Osteoblast (primary cell): ENCODE results near the gene RFFL. TPM values are rescaled to one million over a fixed set of nuclear protein-coding genes. Genes with fewer than 3 reads are reported as not detected.
A peak's percentile ranks its signal among the peaks of the same experiment; 100 is the strongest.

Experiments used
- DNase-seq: peaks from one replicate; pipeline ENCODE4 v3.0.0; 2011; ENCODE audit warnings: low spot score, mixed read lengths; ENCODE audit not compliant: insufficient read length; ENCODE audit errors: missing footprints
- H2AFZ ChIP-seq: 2 replicates; pipeline ENCODE4 v1.6.0; 2011; ENCODE audit warnings: mild to moderate bottlenecking, low read length
- H3K27ac ChIP-seq: 2 replicates; pipeline ENCODE4 v1.5.1; 2011; ENCODE audit warnings: mild to moderate bottlenecking, low read depth, low read length, moderate library complexity
- H3K27me3 ChIP-seq: 2 replicates; pipeline ENCODE4 v1.6.0; 2012; ENCODE audit warnings: mild to moderate bottlenecking, control low read depth, inconsistent platforms, low read length, moderate library complexity; ENCODE audit not compliant: insufficient read depth
- H3K36me3 ChIP-seq: 2 replicates; pipeline ENCODE4 v1.5.1; 2011; ENCODE audit warnings: mild to moderate bottlenecking, low read length, control low read depth, moderate library complexity; ENCODE audit not compliant: insufficient read depth
- H3K4me1 ChIP-seq: 2 replicates; pipeline ENCODE4 v1.5.1; 2011; ENCODE audit warnings: mild to moderate bottlenecking, low read length, control low read depth, moderate library complexity; ENCODE audit not compliant: insufficient read depth
- H3K4me2 ChIP-seq: 2 replicates; pipeline ENCODE4 v1.6.0; 2011; ENCODE audit warnings: mild to moderate bottlenecking, low read length; ENCODE audit not compliant: insufficient read depth
- H3K4me3 ChIP-seq: fragments of 200-600 bp; sonication (generic); 3 replicates; pipeline ENCODE4 v1.5.1; 2012; ENCODE audit warnings: mild to moderate bottlenecking, low read length, inconsistent platforms; ENCODE audit not compliant: insufficient read depth
- H3K79me2 ChIP-seq: 2 replicates; pipeline ENCODE4 v1.6.0; 2012; ENCODE audit warnings: mild to moderate bottlenecking, low read length, control low read depth, inconsistent platforms; ENCODE audit not compliant: insufficient read depth
- H3K9me3 ChIP-seq: 2 replicates; pipeline ENCODE4 v1.5.1; 2011; ENCODE audit warnings: low read depth, low read length, control low read depth
- H4K20me1 ChIP-seq: 2 replicates; pipeline ENCODE4 v1.6.0; 2012; ENCODE audit warnings: mild to moderate bottlenecking, low read length, control low read depth; ENCODE audit not compliant: insufficient read depth
- CTCF ChIP-seq: IDR thresholded peaks from 2 replicates; pipeline ENCODE4 v1.5.1; 2011; ENCODE audit warnings: mild to moderate bottlenecking, low read depth, low read length, moderate library complexity; ENCODE audit errors: extremely low read depth
- total RNA-seq: library from RNA; depleted of rRNA; stranded (reverse); fragments of >200 nt; gene quantifications from 2 replicates; pipeline ENCODE4 v1.2.3, GENCODE V29; 2012

The RFFL gene
- total RNA-seq, 1 donor = 15.2 TPM

DNA sequence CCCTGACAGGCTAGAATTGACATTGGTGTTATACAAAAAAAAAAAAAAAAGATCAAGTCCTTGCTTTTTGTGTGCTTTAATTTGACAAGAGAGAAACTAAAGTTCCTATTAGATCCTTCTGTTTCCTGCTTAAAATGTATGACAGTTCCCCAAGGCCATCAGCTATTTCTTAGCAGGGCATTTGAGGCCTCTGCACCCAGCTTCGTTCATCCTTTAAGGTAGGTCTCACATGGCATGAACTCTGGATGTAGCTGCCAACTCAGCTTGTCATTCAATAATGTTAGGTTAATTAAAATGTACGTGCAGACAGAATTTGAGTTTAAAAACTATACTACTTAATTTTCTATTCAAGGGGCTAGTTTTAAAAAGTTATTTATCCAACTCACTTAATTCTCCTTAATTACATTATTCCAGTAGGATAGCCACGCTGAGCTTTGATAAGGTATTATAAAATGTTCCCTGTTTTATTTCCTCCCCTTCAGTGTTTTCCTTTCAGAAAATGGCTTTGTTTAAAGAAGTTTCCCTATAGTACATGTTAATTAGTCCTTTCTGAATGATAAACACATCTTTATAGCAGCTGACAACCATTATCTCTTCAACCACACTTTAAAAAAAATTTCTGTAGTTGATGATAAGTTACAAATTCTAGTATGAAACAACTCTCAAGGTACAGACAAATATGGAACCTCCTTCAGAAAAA lies 1.2 kb upstream of the RFFL start:
- no peaks in the 10 kb centered on the region for H3K36me3 ChIP-seq
- H3K79me2 ChIP-seq = peaks cover 56% of the 10 kb centered on the region

DNA sequence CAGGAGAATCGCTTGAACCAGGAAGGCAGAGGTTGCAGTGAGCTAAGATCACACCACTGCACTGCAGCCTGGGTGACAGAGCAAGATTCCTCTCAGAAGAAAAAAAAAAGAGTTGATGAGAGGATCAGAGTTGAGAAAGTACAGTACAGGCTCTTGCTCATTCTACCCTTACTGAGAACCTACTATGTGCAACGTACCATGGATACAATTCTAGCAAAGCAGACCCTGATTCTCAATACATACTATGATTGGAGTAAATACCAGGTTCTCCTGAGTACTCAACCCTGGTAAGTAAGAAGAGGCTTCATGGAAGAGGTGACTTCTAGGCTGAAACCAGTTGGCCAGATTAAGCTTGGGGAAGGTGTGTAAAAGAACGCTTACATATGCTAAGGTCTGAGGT lies 1.2 kb downstream of the RFFL start:
- H3K9me3 ChIP-seq = no peaks in the 10 kb centered on the region
- H3K79me2 ChIP-seq = peaks cover 52% of the 10 kb centered on the region
- no peak overlapping the region for H3K4me2 ChIP-seq
- TF ChIP-seq CTCF = no peak
- peak overlapping the region; percentile 91 for H3K27ac ChIP-seq
- no peak overlapping the region for H2AFZ ChIP-seq
- no peaks in the 10 kb centered on the region for H4K20me1 ChIP-seq
- no peak for DNase-seq
- peaks cover 21% of the 10 kb centered on the region for H3K4me1 ChIP-seq
- H3K27me3 ChIP-seq = no peaks in the 10 kb centered on the region
- H3K36me3 ChIP-seq = no peaks in the 10 kb centered on the region
- no peak overlapping the region for H3K4me3 ChIP-seq

More for the DNA sequence above, 1.2 kb upstream of the RFFL start:
- Histone ChIP-seq H3K4me2 (peak overlapping the region; percentile 84), H3K27me3 (no peaks in the 10 kb centered on the region), H3K4me1 (peaks cover 36% of the 10 kb centered on the region), H2AFZ (no peak overlapping the region), H4K20me1 (peaks cover 4% of the 10 kb centered on the region), H3K27ac (peak overlapping the region; percentile 91), H3K4me3 (no peak overlapping the region), H3K9me3 (no peaks in the 10 kb centered on the region)
- DNase-seq = no peak
- no peak for TF ChIP-seq CTCF

GRCh38 chr17:35057332-35057915 lies 6.1 kb downstream of the RFFL start:
- no peak for DNase-seq
- H2AFZ ChIP-seq = no peak overlapping the region
- peaks cover 37% of the 10 kb centered on the region for H3K79me2 ChIP-seq
- peaks cover 5% of the 10 kb centered on the region for H3K4me1 ChIP-seq
- no peaks in the 10 kb centered on the region for H3K27me3 ChIP-seq
- no peaks in the 10 kb centered on the region for H4K20me1 ChIP-seq
- H3K4me3 ChIP-seq = no peak overlapping the region
- TF ChIP-seq CTCF = no peak
- no peaks in the 10 kb centered on the region for H3K9me3 ChIP-seq
- no peak overlapping the region for H3K4me2 ChIP-seq
- no peaks in the 10 kb centered on the region for H3K36me3 ChIP-seq
- no peak overlapping the region for H3K27ac ChIP-seq

DNA sequence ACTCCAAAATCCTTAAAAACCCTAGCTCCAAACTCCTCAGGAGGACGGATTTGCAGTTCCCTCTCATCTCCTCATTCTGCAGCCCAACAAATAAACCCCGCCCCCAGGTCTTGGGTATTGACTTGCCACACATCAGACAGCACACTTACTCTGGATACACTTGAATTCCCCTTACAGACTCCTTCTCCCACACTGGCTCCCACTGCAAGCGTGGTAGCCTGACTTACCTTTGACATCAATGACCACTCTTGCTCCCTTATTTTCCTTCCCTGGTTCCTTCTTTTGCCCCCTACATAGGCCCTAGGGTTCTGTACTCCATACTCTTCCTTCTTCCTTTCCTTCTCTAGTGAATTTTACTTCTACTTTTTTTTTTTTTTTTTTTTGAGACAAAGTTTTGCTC lies 7.5 kb downstream of the RFFL start:
- Histone ChIP-seq H3K4me3 (no peak overlapping the region), H3K79me2 (peaks cover 38% of the 10 kb centered on the region), H3K27ac (no peak overlapping the region), H3K9me3 (no peaks in the 10 kb centered on the region), H3K36me3 (no peaks in the 10 kb centered on the region), H3K27me3 (no peaks in the 10 kb centered on the region), H3K4me2 (no peak overlapping the region), H3K4me1 (peaks cover 20% of the 10 kb centered on the region), H2AFZ (no peak overlapping the region), H4K20me1 (peaks cover 3% of the 10 kb centered on the region)
- DNase-seq = no peak
- TF ChIP-seq CTCF = no peak
